ENCODE results near the gene LIN52. TPM values are rescaled to one million over a fixed set of nuclear protein-coding genes. Genes with fewer than 3 reads are reported as not detected.

Gene LIN52
- total and polyA plus RNA-seq, 2 experiments from 2014 or later = 8.6 to 10.8 TPM

DNA sequence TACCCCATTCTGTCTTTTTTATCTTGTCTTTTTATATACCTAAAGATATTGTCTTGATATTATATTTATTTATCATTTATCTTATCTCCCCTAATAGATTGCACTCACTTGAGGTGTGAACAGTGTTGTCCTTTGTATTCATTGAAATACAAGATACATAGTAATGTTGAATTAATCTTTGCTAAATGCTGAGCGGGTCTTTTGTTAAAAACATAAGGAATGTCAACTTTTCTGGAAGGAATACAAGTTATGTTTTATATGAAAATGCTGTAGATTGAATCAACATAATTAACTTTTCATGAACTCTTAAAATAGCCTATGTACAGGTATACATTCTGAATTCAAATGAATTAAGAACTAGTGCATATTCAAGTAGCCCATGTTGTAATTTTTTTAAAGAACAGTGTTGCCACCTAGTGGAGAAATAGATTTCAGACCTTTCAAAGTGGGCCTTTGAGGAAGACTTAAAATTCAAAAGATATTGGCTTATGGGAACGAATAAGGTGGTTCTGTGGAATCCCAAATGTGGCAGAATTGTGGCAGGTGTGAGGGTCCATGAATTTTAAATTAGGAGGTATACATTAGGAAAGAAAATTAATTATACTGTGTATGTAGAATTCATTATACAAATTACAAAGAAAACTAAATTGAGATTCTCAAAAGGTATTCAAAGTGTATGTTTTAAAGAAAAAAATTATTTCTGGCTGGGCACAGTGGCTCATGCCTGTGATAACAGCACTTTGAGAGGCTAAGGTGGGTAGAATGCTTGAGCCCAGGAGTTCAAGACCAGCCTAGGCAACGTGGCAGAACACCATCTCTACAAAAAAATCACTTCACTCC lies 46.5 kb upstream of the LIN52 start:
- H4K20me1 ChIP-seq (replicated peaks; ENCODE audit: insufficient read depth) = no peaks in the 10 kb centered on the region; the same call in 1 of the 2 replicates
- ATAC-seq (peak; percentile 45; the same call in 2 of the 3 replicates), DNase-seq (ENCODE audit: low spot score) (peak; percentile 73)
- Mint-ChIP-seq H3K36me3 (ENCODE audit: low read depth) (no peaks in the 10 kb centered on the region), H3K27me3 (ENCODE audit: insufficient read depth, low read depth, poor library complexity) (no peaks in the 10 kb centered on the region), H3K4me1 (no peaks in the 10 kb centered on the region), H3K4me3 (no peak overlapping the region), H3K9me3 (no peaks in the 10 kb centered on the region), H3K27ac (no peak overlapping the region)
- no peaks in the 10 kb centered on the region for H3K27me3 ChIP-seq (ENCODE audit: insufficient read depth)
- no peaks in the 10 kb centered on the region for H3K4me1 ChIP-seq (ENCODE audit: insufficient read depth)
- H2AFZ ChIP-seq = no peak overlapping the region
- no peak overlapping the region for H3K4me3 ChIP-seq
- TF ChIP-seq, protein P1, sequence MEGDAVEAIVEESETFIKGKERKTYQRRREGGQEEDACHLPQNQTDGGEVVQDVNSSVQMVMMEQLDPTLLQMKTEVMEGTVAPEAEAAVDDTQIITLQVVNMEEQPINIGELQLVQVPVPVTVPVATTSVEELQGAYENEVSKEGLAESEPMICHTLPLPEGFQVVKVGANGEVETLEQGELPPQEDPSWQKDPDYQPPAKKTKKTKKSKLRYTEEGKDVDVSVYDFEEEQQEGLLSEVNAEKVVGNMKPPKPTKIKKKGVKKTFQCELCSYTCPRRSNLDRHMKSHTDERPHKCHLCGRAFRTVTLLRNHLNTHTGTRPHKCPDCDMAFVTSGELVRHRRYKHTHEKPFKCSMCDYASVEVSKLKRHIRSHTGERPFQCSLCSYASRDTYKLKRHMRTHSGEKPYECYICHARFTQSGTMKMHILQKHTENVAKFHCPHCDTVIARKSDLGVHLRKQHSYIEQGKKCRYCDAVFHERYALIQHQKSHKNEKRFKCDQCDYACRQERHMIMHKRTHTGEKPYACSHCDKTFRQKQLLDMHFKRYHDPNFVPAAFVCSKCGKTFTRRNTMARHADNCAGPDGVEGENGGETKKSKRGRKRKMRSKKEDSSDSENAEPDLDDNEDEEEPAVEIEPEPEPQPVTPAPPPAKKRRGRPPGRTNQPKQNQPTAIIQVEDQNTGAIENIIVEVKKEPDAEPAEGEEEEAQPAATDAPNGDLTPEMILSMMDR (conservative IDR thresholded peaks at IDR 0.05; ENCODE audit: low read depth in 2 of 2) = peak; percentile 62 to 95
- TF ChIP-seq JUNB (IDR thresholded peaks at IDR 0.05; ENCODE audit: unreplicated experiment) = no peak
- TF ChIP-seq ZNF331 (CRISPR knock-in tag; IDR thresholded peaks at IDR 0.05; ENCODE audit: low read depth) = no peak
- H3K9me2 ChIP-seq (ENCODE audit: insufficient read depth) = no peaks in the 10 kb centered on the region
- no peaks in the 10 kb centered on the region for H3K79me2 ChIP-seq (replicated peaks; ENCODE audit: insufficient read depth)
- H3K4me2 ChIP-seq = no peak overlapping the region
- no peaks in the 10 kb centered on the region for H3F3A ChIP-seq (replicated peaks; ENCODE audit: low read depth)
- no peak overlapping the region for H3K27ac ChIP-seq (ENCODE audit: low read depth)
- no peaks in the 10 kb centered on the region for H3K36me3 ChIP-seq (ENCODE audit: insufficient read depth)

DNA sequence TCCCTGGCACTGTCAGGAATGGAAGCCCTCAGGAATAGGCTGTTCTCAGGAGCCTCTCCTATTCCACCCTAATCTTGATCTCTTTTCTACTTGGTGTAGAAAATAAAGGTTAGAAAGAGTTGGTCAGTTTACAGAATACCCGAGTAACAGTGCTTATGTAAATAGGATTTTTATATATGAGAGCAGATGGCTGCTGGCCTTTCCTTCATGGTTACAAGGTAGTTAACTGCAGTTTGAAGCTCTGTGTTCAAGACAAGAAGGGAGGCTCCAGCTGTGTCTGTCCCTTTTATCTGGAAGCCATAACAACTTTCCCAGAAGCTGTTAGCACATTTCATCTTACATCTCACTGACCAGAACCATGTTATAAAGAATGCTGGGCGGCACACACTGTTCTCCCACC lies 42.5 kb upstream of the LIN52 start:
- Histone ChIP-seq H3K4me3 (no peak overlapping the region), H3K9me2 (ENCODE audit: insufficient read depth) (no peaks in the 10 kb centered on the region), H3K27ac (ENCODE audit: low read depth) (no peak overlapping the region), H3K4me1 (ENCODE audit: insufficient read depth) (no peaks in the 10 kb centered on the region), H3K79me2 (replicated peaks; ENCODE audit: insufficient read depth) (no peaks in the 10 kb centered on the region), H3F3A (replicated peaks; ENCODE audit: low read depth) (no peaks in the 10 kb centered on the region), H3K36me3 (ENCODE audit: insufficient read depth) (no peaks in the 10 kb centered on the region), H2AFZ (no peak overlapping the region; the same call in 1 of the 2 replicates), H4K20me1 (replicated peaks; ENCODE audit: insufficient read depth) (no peaks in the 10 kb centered on the region), H3K4me2 (no peak overlapping the region), H3K27me3 (ENCODE audit: insufficient read depth) (no peaks in the 10 kb centered on the region)
- Mint-ChIP-seq H3K9me3 (no peaks in the 10 kb centered on the region), H3K27me3 (ENCODE audit: insufficient read depth, low read depth, poor library complexity) (peaks cover 2% of the 10 kb centered on the region), H3K4me3 (no peak overlapping the region), H3K27ac (no peak overlapping the region), H3K36me3 (ENCODE audit: low read depth) (no peaks in the 10 kb centered on the region), H3K4me1 (no peaks in the 10 kb centered on the region)
- DNase-seq (ENCODE audit: low spot score) (no peak), ATAC-seq (no peak)
- no peak for TF ChIP-seq NANOG (IDR thresholded peaks at IDR 0.05; ENCODE audit: borderline replicate concordance)
- TF ChIP-seq, protein P2, sequence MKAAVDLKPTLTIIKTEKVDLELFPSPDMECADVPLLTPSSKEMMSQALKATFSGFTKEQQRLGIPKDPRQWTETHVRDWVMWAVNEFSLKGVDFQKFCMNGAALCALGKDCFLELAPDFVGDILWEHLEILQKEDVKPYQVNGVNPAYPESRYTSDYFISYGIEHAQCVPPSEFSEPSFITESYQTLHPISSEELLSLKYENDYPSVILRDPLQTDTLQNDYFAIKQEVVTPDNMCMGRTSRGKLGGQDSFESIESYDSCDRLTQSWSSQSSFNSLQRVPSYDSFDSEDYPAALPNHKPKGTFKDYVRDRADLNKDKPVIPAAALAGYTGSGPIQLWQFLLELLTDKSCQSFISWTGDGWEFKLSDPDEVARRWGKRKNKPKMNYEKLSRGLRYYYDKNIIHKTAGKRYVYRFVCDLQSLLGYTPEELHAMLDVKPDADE (IDR thresholded peaks at IDR 0.05) = no peak
- no peak for TF ChIP-seq ZNF114 (CRISPR knock-in tag; IDR thresholded peaks at IDR 0.05)
- no peak for TF ChIP-seq JUNB (IDR thresholded peaks at IDR 0.05; ENCODE audit: unreplicated experiment)
- TF ChIP-seq ZNF331 (CRISPR knock-in tag; IDR thresholded peaks at IDR 0.05; ENCODE audit: low read depth) = no peak
- TF ChIP-seq CREB1 (CRISPR knock-in tag; IDR thresholded peaks at IDR 0.05; ENCODE audit: low read depth) = no peak
- TF ChIP-seq, protein P3, sequence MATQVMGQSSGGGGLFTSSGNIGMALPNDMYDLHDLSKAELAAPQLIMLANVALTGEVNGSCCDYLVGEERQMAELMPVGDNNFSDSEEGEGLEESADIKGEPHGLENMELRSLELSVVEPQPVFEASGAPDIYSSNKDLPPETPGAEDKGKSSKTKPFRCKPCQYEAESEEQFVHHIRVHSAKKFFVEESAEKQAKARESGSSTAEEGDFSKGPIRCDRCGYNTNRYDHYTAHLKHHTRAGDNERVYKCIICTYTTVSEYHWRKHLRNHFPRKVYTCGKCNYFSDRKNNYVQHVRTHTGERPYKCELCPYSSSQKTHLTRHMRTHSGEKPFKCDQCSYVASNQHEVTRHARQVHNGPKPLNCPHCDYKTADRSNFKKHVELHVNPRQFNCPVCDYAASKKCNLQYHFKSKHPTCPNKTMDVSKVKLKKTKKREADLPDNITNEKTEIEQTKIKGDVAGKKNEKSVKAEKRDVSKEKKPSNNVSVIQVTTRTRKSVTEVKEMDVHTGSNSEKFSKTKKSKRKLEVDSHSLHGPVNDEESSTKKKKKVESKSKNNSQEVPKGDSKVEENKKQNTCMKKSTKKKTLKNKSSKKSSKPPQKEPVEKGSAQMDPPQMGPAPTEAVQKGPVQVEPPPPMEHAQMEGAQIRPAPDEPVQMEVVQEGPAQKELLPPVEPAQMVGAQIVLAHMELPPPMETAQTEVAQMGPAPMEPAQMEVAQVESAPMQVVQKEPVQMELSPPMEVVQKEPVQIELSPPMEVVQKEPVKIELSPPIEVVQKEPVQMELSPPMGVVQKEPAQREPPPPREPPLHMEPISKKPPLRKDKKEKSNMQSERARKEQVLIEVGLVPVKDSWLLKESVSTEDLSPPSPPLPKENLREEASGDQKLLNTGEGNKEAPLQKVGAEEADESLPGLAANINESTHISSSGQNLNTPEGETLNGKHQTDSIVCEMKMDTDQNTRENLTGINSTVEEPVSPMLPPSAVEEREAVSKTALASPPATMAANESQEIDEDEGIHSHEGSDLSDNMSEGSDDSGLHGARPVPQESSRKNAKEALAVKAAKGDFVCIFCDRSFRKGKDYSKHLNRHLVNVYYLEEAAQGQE (IDR thresholded peaks at IDR 0.05; ENCODE audit: unreplicated experiment) = no peak
- TF ChIP-seq POLR2AphosphoS5 (IDR thresholded peaks at IDR 0.05; ENCODE audit: low read depth) = no peak
- TF ChIP-seq EZH2 (IDR thresholded peaks at IDR 0.05; ENCODE audit: low read depth, unreplicated experiment) = no peak
- TF ChIP-seq, protein P1 (conservative IDR thresholded peaks at IDR 0.05; ENCODE audit: low read depth in 2 of 2) = no peak

Data from GM23338 (cell line).